ENCODE measurements around the gene ZBTB7C. TPM values are rescaled to one million over a fixed set of nuclear protein-coding genes. Genes with fewer than 3 reads are reported as not detected.
A peak's percentile ranks its signal among the peaks of the same experiment; 100 is the strongest.

The ZBTB7C gene
- total and polyA plus RNA-seq, 2 of the 8 experiments (the other 6 are each of a cell fraction or from before 2014, with no cell fraction given): 0.15 to 0.45 TPM

DNA sequence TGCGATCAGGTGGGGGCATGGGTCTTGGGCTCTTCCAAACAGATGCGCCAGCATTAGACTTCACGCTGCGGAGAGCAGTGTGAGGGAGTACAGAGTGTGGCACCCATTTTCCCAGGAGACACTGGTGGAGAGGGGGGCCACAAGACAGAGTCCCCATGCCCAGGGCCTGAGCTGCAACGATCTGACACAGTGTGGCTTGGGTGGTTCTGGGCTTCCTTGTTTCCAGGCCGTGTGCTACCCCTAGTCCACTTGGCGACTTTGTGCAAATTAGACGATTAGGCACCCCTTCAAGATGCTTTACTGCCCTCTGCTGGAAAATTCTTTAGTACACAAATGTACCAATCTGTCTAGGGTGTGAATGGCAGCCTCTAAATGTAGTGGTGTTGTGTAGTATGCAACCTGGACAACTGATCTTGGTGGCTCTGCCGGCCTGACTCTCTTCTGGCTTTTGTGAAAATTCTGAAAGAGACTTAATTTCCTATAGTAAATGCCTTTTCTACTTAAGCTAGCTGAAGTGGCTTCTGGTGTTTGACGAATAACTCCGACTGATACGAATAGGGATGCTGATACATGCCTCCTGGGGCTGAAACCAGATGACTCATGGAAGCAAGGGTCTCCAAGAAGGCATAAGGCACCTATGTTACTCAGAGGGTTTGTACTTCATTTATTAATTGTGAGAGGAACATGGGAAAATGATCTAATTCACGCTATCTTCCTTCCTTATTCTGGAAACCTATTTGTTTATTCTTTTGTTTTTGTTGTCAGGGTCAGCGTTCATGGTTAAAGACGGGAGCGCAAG lies 386.5 kb downstream of the ZBTB7C start:
- CTCF ChIA-PET (ENCODE audit: partially characterized antibody): interaction anchor here (0.7 to 1.9 kb wide), 18 partner anchors 8 to 827 kb away, joined by 3 to 9 read pairs (median 4); no protein-coding TSS in a partner anchor
- Histone ChIP-seq H3K36me3 (ENCODE audit: control insufficient read depth in 2 of 4, insufficient read depth in 4 of 4, low read length in 3 of 4) (no peaks in the 10 kb centered on the region), H3K27me3 (replicated peaks in 1 of 4; ENCODE audit: control insufficient read depth in 3 of 4, extremely low read depth in 1 of 4, insufficient read depth in 3 of 4, low read length in 3 of 4) (no peaks in the 10 kb centered on the region), H3K4me1 (replicated peaks in 1 of 4; ENCODE audit: control insufficient read depth in 3 of 4, insufficient read depth in 4 of 4, low read length in 3 of 4) (peaks cover 0 to 5% (median under 1%) of the 10 kb centered on the region in 4 experiments; a peak in 3 of 7 replicates), H2AK5ac (ENCODE audit: low read depth, low read length) (no peak overlapping the region), H3K9ac (replicated peaks in 1 of 4; ENCODE audit: extremely low read depth in 1 of 4, low read depth in 3 of 4, low read length in 3 of 4) (no peak overlapping the region; a peak in 1 of 7 replicates), H2BK20ac (ENCODE audit: low read length) (no peak overlapping the region), H3K4me2 (ENCODE audit: insufficient read depth in 1 of 2, low read depth in 2 of 2, low read length in 2 of 2) (no peak overlapping the region), H3K23me2 (ENCODE audit: low read depth, low read length) (no peaks in the 10 kb centered on the region; the same call in 1 of the 2 replicates), H2BK120ac (replicated peaks; ENCODE audit: low read depth, low read length) (no peak overlapping the region), H3K4ac (replicated peaks; ENCODE audit: insufficient read length, low read depth, low read length) (no peak overlapping the region), H3K18ac (ENCODE audit: extremely low read depth, low read length) (no peak overlapping the region; the same call in 1 of the 2 replicates), H3K9me3 (ENCODE audit: insufficient read depth in 2 of 2, low read depth in 1 of 2, low read length in 1 of 2) (no peaks in the 10 kb centered on the region), H4K8ac (ENCODE audit: extremely low read depth, insufficient read depth, low read length) (no peak overlapping the region), H2BK15ac (ENCODE audit: low read length) (peak overlapping the region; percentile 13; the same call in 1 of the 2 replicates), H3K27ac (ENCODE audit: low read depth, low read length) (no peak overlapping the region), H3K23ac (ENCODE audit: insufficient read length) (no peak overlapping the region), H3K56ac (replicated peaks; ENCODE audit: insufficient read length, low read depth, low read length) (no peak overlapping the region), H4K91ac (replicated peaks; ENCODE audit: insufficient read length, low read length) (no peak overlapping the region), H2BK5ac (ENCODE audit: low read depth, low read length) (no peak overlapping the region), H3K14ac (ENCODE audit: insufficient read length) (no peak overlapping the region), H4K5ac (ENCODE audit: insufficient read length, low read depth, low read length) (no peak overlapping the region), H3K4me3 (ENCODE audit: extremely low read depth in 1 of 4, insufficient read depth in 2 of 4, low read depth in 3 of 4, low read length in 4 of 4) (no peak overlapping the region), H2BK12ac (ENCODE audit: low read depth, low read length) (no peak overlapping the region; the same call in 1 of the 2 replicates), H3K79me2 (ENCODE audit: control insufficient read depth in 1 of 2, insufficient read depth in 2 of 2, low read length in 2 of 2) (no peaks in the 10 kb centered on the region), H3K79me1 (ENCODE audit: low read depth, low read length) (no peaks in the 10 kb centered on the region), H2AFZ (ENCODE audit: low read length) (peak overlapping the region; percentile 74; the same call in 1 of the 2 replicates), H4K20me1 (replicated peaks in 1 of 2; ENCODE audit: control insufficient read depth in 1 of 2, insufficient read depth in 2 of 2, low read length in 2 of 2) (no peaks in the 10 kb centered on the region)
- POLR2A ChIA-PET (ENCODE audit: partially characterized antibody): no interaction called here
- DNase-seq (ENCODE audit: low read depth in 1 of 2, low spot score in 2 of 2) (no peak), FAIRE-seq (peak; percentile 52)
- 79% methylated on average over 16 of the region's 16 CpGs; no CpG with 5 or more reads in 1 of the 2 experiments for WGBS, 2 experiments (ENCODE audit: extremely low coverage in 1 of 2, insufficient coverage in 1 of 2, insufficient read length in 1 of 2, insufficient replicate concordance in 2 of 2, low coverage in 1 of 2, low lambda C conversion rate in 2 of 2, missing lambda C conversion rate in 1 of 2)
- TF ChIP-seq RNF2 (IDR thresholded peaks at IDR 0.05; ENCODE audit: borderline replicate concordance, low read depth, low read length, missing control alignments, poor library complexity, severe bottlenecking): no peak
- TF ChIP-seq EGR1 (IDR thresholded peaks at IDR 0.05; ENCODE audit: borderline replicate concordance, low read depth, low read length): 0 out of 2 replicates have a peak, but pooled peaks have one; percentile 12
- TF ChIP-seq MAFK (IDR thresholded peaks at IDR 0.05; ENCODE audit: low read depth, low read length): no peak
- TF ChIP-seq, protein P1, sequence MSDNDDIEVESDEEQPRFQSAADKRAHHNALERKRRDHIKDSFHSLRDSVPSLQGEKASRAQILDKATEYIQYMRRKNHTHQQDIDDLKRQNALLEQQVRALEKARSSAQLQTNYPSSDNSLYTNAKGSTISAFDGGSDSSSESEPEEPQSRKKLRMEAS (IDR thresholded peaks at IDR 0.05): peak; percentile 55; the same call in 1 of the 2 replicates
- TF ChIP-seq SP2 (IDR thresholded peaks at IDR 0.05; ENCODE audit: low read length): no peak
- no peak for TF ChIP-seq NANOG (IDR thresholded peaks at IDR 0.05; ENCODE audit: insufficient read depth, low read depth, low read length, poor library complexity, severe bottlenecking)
- no peak for TF ChIP-seq ZNF274 (IDR thresholded peaks at IDR 0.05; ENCODE audit: borderline replicate concordance, extremely low read depth, low read length)
- TF ChIP-seq RAD21 (IDR thresholded peaks at IDR 0.05 in 1 of 2, conservative IDR thresholded peaks at IDR 0.05 in 1 of 2; ENCODE audit: low read depth in 2 of 2, low read length in 2 of 2): peak; percentile 77 to 84
- TF ChIP-seq TAF1 (IDR thresholded peaks at IDR 0.05; ENCODE audit: low read depth, low read length): 0 out of 2 replicates have a peak, but pooled peaks have one; percentile 17
